ENCODE results near the gene IFT20. TPM values are rescaled to one million over a fixed set of nuclear protein-coding genes. Genes with fewer than 3 reads are reported as not detected.

IFT20 gene
- total and polyA plus RNA-seq, 2 of the 13 experiments (the other 11 are each of a cell fraction or from before 2014, with no cell fraction given) = 28.0 to 37.8 TPM

- TF ChIP-seq POLR2AphosphoS2 (IDR thresholded peaks at IDR 0.05; ENCODE audit: low read depth, low read length) (no peak), NONO (IDR thresholded peaks at IDR 0.05) (no peak), NONO (CRISPR knock-in tag; conservative IDR thresholded peaks at IDR 0.05) (peak; percentile 91), RXRB (CRISPR knock-in tag; IDR thresholded peaks at IDR 0.05; ENCODE audit: borderline replicate concordance) (peak; percentile 92), ZNF672 (CRISPR knock-in tag; IDR thresholded peaks at IDR 0.05) (no peak), SKIL (CRISPR knock-in tag; IDR thresholded peaks at IDR 0.05; ENCODE audit: borderline replicate concordance) (peak; percentile 93), PCBP1 (IDR thresholded peaks at IDR 0.05; ENCODE audit: borderline replicate concordance, low read depth, low read length) (no peak), ZNF83 (CRISPR knock-in tag; IDR thresholded peaks at IDR 0.05; ENCODE audit: borderline replicate concordance) (0 out of 2 replicates have a peak, but pooled peaks have one; percentile 50), POLR2AphosphoS5 (IDR thresholded peaks at IDR 0.05; ENCODE audit: low read depth, low read length) (peak; percentile 77), MEF2D (CRISPR knock-in tag; IDR thresholded peaks at IDR 0.05) (peak; percentile 87), NKX3-1 (CRISPR knock-in tag; IDR thresholded peaks at IDR 0.05) (0 out of 2 replicates have a peak, but pooled peaks have one; percentile 35), NFATC3 (CRISPR knock-in tag; IDR thresholded peaks at IDR 0.05) (no peak), EHMT2 (IDR thresholded peaks at IDR 0.05; ENCODE audit: borderline replicate concordance, low read depth, low read length) (no peak), NRL (CRISPR knock-in tag; IDR thresholded peaks at IDR 0.05; ENCODE audit: borderline replicate concordance) (no peak)
- TF ChIP-seq, protein P1, sequence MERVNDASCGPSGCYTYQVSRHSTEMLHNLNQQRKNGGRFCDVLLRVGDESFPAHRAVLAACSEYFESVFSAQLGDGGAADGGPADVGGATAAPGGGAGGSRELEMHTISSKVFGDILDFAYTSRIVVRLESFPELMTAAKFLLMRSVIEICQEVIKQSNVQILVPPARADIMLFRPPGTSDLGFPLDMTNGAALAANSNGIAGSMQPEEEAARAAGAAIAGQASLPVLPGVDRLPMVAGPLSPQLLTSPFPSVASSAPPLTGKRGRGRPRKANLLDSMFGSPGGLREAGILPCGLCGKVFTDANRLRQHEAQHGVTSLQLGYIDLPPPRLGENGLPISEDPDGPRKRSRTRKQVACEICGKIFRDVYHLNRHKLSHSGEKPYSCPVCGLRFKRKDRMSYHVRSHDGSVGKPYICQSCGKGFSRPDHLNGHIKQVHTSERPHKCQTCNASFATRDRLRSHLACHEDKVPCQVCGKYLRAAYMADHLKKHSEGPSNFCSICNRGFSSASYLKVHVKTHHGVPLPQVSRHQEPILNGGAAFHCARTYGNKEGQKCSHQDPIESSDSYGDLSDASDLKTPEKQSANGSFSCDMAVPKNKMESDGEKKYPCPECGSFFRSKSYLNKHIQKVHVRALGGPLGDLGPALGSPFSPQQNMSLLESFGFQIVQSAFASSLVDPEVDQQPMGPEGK (CRISPR knock-in tag; IDR thresholded peaks at IDR 0.05) = peak; percentile 96
- TF ChIP-seq, protein P2, sequence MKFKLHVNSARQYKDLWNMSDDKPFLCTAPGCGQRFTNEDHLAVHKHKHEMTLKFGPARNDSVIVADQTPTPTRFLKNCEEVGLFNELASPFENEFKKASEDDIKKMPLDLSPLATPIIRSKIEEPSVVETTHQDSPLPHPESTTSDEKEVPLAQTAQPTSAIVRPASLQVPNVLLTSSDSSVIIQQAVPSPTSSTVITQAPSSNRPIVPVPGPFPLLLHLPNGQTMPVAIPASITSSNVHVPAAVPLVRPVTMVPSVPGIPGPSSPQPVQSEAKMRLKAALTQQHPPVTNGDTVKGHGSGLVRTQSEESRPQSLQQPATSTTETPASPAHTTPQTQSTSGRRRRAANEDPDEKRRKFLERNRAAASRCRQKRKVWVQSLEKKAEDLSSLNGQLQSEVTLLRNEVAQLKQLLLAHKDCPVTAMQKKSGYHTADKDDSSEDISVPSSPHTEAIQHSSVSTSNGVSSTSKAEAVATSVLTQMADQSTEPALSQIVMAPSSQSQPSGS (CRISPR knock-in tag; IDR thresholded peaks at IDR 0.05) = peak; percentile 94
- TF ChIP-seq, protein P3, sequence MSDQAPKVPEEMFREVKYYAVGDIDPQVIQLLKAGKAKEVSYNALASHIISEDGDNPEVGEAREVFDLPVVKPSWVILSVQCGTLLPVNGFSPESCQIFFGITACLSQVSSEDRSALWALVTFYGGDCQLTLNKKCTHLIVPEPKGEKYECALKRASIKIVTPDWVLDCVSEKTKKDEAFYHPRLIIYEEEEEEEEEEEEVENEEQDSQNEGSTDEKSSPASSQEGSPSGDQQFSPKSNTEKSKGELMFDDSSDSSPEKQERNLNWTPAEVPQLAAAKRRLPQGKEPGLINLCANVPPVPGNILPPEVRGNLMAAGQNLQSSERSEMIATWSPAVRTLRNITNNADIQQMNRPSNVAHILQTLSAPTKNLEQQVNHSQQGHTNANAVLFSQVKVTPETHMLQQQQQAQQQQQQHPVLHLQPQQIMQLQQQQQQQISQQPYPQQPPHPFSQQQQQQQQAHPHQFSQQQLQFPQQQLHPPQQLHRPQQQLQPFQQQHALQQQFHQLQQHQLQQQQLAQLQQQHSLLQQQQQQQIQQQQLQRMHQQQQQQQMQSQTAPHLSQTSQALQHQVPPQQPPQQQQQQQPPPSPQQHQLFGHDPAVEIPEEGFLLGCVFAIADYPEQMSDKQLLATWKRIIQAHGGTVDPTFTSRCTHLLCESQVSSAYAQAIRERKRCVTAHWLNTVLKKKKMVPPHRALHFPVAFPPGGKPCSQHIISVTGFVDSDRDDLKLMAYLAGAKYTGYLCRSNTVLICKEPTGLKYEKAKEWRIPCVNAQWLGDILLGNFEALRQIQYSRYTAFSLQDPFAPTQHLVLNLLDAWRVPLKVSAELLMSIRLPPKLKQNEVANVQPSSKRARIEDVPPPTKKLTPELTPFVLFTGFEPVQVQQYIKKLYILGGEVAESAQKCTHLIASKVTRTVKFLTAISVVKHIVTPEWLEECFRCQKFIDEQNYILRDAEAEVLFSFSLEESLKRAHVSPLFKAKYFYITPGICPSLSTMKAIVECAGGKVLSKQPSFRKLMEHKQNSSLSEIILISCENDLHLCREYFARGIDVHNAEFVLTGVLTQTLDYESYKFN (CRISPR knock-in tag; conservative IDR thresholded peaks at IDR 0.05) = peak; percentile 100
These were observed 33.1 kb upstream of the IFT20 start (continued) for GRCh38 chr17:28368306-28368831.

All from HepG2 (cell line).